ENCODE results near the gene AGAP1.

The AGAP1 gene

DNA sequence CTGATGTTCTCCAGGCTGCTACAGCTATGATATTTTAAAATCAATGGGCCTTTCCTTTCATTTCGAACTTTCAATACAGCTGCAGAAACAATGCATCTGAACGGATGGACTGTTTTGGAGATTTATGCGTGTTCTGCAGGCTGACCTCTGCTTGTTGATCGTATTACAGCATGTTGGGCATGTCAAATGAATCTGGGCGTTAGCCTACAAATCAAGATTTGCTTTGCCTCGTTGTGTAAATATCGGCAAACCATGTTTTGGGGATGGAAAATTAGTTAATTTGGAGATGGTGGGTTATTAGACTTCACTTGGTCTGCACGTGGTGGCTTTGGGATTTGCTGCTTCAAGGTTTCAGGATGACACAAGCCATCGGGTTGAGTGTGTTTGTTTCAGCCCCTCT, 129.3 kb downstream of the AGAP1 start:
- DNase-seq (ENCODE audit: low read depth), result no peak
- H3K4me3 ChIP-seq (ENCODE audit: low read depth, low read length), result no peak overlapping the region
- TF ChIP-seq, protein P1, sequence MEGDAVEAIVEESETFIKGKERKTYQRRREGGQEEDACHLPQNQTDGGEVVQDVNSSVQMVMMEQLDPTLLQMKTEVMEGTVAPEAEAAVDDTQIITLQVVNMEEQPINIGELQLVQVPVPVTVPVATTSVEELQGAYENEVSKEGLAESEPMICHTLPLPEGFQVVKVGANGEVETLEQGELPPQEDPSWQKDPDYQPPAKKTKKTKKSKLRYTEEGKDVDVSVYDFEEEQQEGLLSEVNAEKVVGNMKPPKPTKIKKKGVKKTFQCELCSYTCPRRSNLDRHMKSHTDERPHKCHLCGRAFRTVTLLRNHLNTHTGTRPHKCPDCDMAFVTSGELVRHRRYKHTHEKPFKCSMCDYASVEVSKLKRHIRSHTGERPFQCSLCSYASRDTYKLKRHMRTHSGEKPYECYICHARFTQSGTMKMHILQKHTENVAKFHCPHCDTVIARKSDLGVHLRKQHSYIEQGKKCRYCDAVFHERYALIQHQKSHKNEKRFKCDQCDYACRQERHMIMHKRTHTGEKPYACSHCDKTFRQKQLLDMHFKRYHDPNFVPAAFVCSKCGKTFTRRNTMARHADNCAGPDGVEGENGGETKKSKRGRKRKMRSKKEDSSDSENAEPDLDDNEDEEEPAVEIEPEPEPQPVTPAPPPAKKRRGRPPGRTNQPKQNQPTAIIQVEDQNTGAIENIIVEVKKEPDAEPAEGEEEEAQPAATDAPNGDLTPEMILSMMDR (IDR thresholded peaks at IDR 0.05; ENCODE audit: insufficient read depth, low read depth, low read length, missing control alignments), result no peak

DNA sequence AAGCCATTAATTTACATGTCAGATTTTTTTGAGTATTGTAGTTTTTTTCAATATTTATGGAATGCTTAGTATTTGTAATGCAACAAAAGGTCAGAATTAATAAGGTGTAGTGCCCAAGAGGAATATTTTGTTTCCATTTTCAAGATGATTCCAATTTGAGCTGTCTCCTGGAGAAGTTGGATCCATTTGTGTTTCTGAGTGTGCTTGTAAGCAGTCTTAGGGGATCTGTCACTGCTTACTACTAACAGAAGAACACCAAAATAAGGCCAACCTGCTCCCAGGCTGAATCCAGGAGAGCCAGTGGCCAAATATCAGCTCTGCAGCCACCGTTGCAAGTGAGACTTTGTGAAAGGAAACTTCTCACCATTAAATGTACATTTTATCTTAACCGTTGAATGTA, 129.9 kb downstream of the AGAP1 start:
- TF ChIP-seq, protein P1 (IDR thresholded peaks at IDR 0.05; ENCODE audit: insufficient read depth, low read depth, low read length, missing control alignments), result no peak
- H3K4me3 ChIP-seq (ENCODE audit: low read depth, low read length), result no peak overlapping the region
- no peak for DNase-seq (ENCODE audit: low read depth)

DNA sequence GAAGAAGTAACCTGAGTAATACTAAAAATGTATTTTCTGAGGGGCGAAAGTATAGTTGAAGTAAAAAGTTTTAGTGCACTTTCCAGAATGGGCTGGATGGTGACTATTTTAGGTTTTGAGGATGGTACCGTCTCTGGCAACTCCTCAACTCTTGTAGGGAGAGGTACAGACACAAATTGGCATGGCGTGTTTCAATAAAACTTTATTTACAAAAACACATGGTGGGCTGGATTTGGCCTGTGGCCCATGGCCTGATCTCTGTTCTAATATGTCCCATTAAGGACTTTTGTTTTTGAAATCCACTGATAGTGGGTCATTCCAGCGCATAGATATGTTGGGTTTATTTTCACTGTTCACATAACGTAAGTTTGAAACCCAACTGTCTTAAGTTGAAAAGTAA, 132.8 kb downstream of the AGAP1 start:
- H3K4me3 ChIP-seq (ENCODE audit: low read depth, low read length), result no peak overlapping the region
- TF ChIP-seq, protein P1 (IDR thresholded peaks at IDR 0.05; ENCODE audit: insufficient read depth, low read depth, low read length, missing control alignments), result no peak
- DNase-seq (ENCODE audit: low read depth), result no peak

DNA sequence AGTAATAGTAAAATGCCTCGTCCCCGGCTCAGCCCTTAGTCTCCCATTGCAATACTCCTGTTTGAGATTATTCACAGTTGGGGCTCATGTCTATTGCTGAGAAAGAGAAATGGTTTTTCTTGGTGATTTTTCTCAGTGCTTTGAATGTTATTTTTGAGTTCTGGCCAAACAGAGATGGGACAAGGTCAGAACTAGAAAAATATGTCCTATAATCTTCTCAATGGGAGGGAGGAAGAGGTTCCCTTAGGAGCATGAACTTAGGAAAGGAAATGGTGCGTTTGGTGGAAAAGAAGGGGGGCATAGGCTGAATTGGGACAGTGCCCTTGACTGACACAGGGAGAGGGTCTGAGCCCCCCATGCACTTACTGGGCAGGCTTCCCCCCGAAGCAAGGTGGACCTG, 133.8 kb downstream of the AGAP1 start:
- TF ChIP-seq, protein P1 (IDR thresholded peaks at IDR 0.05; ENCODE audit: insufficient read depth, low read depth, low read length, missing control alignments), result no peak
- no peak overlapping the region for H3K4me3 ChIP-seq (ENCODE audit: low read depth, low read length)
- no peak for DNase-seq (ENCODE audit: low read depth)

DNA sequence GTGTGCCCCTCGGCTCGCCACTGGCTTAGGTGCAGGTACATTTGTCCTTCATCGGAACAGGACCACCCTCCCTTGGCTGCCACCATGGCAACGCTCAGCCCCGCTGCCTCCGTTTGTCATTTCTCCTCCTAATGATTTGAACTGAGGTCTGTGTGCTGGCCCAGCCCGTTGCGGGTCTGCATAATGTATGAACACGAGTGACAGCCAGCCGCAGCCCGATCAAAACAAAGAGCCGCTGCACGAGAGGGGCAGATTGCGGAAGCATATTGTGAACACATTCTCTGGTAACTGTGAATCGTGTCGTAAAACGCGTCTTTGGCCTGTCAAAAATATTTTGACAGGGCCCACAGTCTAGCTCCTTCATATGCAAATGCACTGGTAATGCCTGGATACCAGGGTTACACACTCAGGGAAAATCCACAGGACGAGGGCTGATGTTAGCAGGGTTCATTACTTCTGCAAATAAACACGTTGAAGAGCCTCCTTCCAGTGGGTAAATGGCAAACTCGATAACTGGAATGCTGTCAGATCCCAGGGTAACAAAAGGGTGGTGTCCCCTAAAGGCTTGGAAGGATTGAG, 137.0 kb downstream of the AGAP1 start:
- TF ChIP-seq, protein P1 (IDR thresholded peaks at IDR 0.05; ENCODE audit: insufficient read depth, low read depth, low read length, missing control alignments), result no peak
- DNase-seq (ENCODE audit: low read depth), result no peak

DNA sequence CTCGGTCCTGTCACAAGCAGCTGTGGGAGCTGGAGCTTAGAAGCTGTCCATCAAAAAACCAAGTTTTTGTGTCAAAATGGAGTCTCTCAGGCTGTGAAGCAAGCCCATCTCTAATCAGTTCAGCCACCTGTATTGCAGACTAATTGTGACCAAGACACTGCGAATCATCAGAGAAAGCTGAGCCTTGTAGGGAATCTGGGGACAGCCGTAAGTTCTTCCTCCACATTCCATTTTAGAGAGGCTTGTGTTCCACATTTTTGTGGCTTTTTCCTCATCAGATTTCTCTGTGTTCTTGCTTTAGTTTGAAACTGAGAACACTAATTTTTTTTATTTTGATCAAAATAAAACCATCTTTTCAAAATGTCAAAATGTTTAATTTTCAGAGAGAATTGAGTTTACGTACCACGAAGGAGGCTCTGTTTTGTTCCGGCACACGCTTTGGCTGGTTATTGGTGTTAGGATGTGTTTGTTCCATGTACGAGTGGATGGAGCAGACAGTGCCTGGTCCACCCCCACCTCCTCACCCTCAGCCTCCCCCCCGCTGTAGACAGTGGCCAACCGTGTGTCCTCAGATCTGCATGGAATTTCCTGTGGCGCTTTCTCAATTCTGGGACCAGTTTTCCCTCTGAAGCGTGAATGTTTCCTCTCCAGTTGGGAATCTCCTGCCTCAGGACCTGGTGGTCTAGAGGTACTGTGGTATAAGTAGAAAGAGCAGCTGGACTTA, 140.8 kb downstream of the AGAP1 start:
- no peak overlapping the region for H3K4me3 ChIP-seq (ENCODE audit: low read depth, low read length)
- TF ChIP-seq, protein P1 (IDR thresholded peaks at IDR 0.05; ENCODE audit: insufficient read depth, low read depth, low read length, missing control alignments), result no peak
- no peak for DNase-seq (ENCODE audit: low read depth)

More for the DNA sequence above, 137.0 kb downstream of the AGAP1 start:
- H3K4me3 ChIP-seq (ENCODE audit: low read depth, low read length), result no peak overlapping the region

Data from GM12865 (cell line).